OCI-LY7 (cell line): Measurements from ENCODE around the gene FKBP4. TPM values are rescaled to one million over a fixed set of nuclear protein-coding genes. Genes with fewer than 3 reads are reported as not detected.

Experiments
- BruUV-seq: library from RNA; stranded (reverse); fragments of 400-500 nt; replicated peaks from 2 replicates; lab custom pipeline; 2021; lab: Mats Ljungman, UMichigan
- CTCF ChIA-PET: fragments of 300-600 bp; sonication (Branson Sonifier 250); formaldehyde crosslinking; loops from one replicate; lab custom pipeline; 2022; ENCODE audit warnings: antibody characterized with exemption; ENCODE audit not compliant: unreplicated experiment; lab: Charles Lee
- POLR2A ChIA-PET: fragments of 300-600 bp; sonication (Branson Sonifier 250); formaldehyde crosslinking; loops from one replicate; lab custom pipeline; 2022; ENCODE audit warnings: antibody characterized with exemption; lab: Charles Lee
- DNase-seq: peaks from one replicate; pipeline ENCODE4 v3.0.0-alpha.2; 2015; ENCODE audit warnings: low spot score
- H2AFZ ChIP-seq: fragments of 200-600 bp; sonication (generic), shearing (Covaris generic); 2 replicates; pipeline ENCODE4 v1.6.1; 2014; ENCODE audit warnings: mild to moderate bottlenecking, antibody characterized with exemption, low read length, moderate library complexity
- H3K27ac ChIP-seq: fragments of 200-600 bp; sonication (generic); 2 replicates; pipeline ENCODE4 v1.5.1; 2014; ENCODE audit warnings: mixed run types, low read depth, mild to moderate bottlenecking, moderate library complexity, low read length, inconsistent platforms; ENCODE audit not compliant: poor library complexity, severe bottlenecking
- H3K36me3 ChIP-seq: fragments of 200-600 bp; sonication (generic); 2 replicates; pipeline ENCODE4 v1.6.1; 2014; ENCODE audit warnings: mild to moderate bottlenecking, antibody characterized with exemption, low read length, moderate library complexity, mixed read lengths; ENCODE audit not compliant: insufficient read depth
- H3K4me1 ChIP-seq: fragments of 200-600 bp; sonication (generic); 2 replicates; pipeline ENCODE4 v1.5.1; 2014; ENCODE audit warnings: mild to moderate bottlenecking, low read length; ENCODE audit not compliant: insufficient read depth, poor library complexity, severe bottlenecking
- H3K4me2 ChIP-seq: fragments of 200-600 bp; sonication (generic); 2 replicates; pipeline ENCODE4 v1.6.1; 2014; ENCODE audit warnings: mild to moderate bottlenecking, low read length
- H3K4me3 ChIP-seq: fragments of 200-600 bp; sonication (generic); 2 replicates; pipeline ENCODE4 v1.5.1; 2014; ENCODE audit warnings: mild to moderate bottlenecking, low read depth, low read length; ENCODE audit not compliant: poor library complexity, severe bottlenecking
- H3K79me2 ChIP-seq: fragments of 200-600 bp; sonication (generic); 2 replicates; pipeline ENCODE4 v1.6.1; 2016; ENCODE audit warnings: low read depth, mild to moderate bottlenecking, low read length, moderate library complexity, mixed read lengths; ENCODE audit not compliant: insufficient read depth
- H3K9me2 ChIP-seq: fragments of 200-600 bp; sonication (generic); 2 replicates; pipeline ENCODE4 v1.6.1; 2016; ENCODE audit warnings: mild to moderate bottlenecking, low read length, mixed read lengths; ENCODE audit not compliant: insufficient read depth
- H3K9me3 ChIP-seq: fragments of 200-600 bp; sonication (generic); 2 replicates; pipeline ENCODE4 v1.6.1; 2014; ENCODE audit warnings: mild to moderate bottlenecking, mixed run types, low read length, mixed read lengths
- H4K20me1 ChIP-seq: fragments of 200-600 bp; sonication (generic); 2 replicates; pipeline ENCODE4 v1.6.1; 2014; ENCODE audit warnings: mild to moderate bottlenecking, antibody characterized with exemption, low read length, moderate library complexity, mixed read lengths; ENCODE audit not compliant: insufficient read depth
- EZH2phosphoT487 ChIP-seq: fragments of 200-600 bp; sonication (generic); IDR thresholded peaks from 2 replicates; pipeline ENCODE4 v1.6.1; 2018; ENCODE audit warnings: low read depth, borderline replicate concordance, mild to moderate bottlenecking, mixed run types, antibody characterized with exemption, low read length, moderate library complexity, mixed read lengths
- intact Hi-C: fragments of 100-400 bp; cut with micrococcal nuclease; formaldehyde crosslinking; loops from one replicate; pipeline ENCODE4 v1.10.0; 2022; ENCODE audit not compliant: unreplicated experiment
- total RNA-seq, 2 experiments: library from RNA; depleted of rRNA in 1 of 2; stranded (reverse); fragments of >200 nt in 1 of 2; shearing (Covaris generic) in 1 of 2; gene quantifications; 2 replicates each; pipeline ENCODE4 v1.2.3, GENCODE V29; 2014 to 2022
- TF ChIP-seq, protein P1 (sequence below): fragments of 200-600 bp; sonication (generic); conservative IDR thresholded peaks from 2 replicates; pipeline ENCODE4 v1.5.1; 2014; ENCODE audit warnings: mild to moderate bottlenecking, antibody characterized with exemption, low read length, moderate library complexity, mixed read lengths

Gene FKBP4
- total RNA-seq, 2 experiments from 2014 or later, result 86.7 to 131 TPM

- H3K79me2 ChIP-seq, result no peaks in the 10 kb centered on the region
- H2AFZ ChIP-seq, result no peak overlapping the region
- H3K9me3 ChIP-seq, result no peaks in the 10 kb centered on the region
- no peak for DNase-seq
- H3K4me1 ChIP-seq, result peaks cover 8% of the 10 kb centered on the region
- TF ChIP-seq, protein P1, sequence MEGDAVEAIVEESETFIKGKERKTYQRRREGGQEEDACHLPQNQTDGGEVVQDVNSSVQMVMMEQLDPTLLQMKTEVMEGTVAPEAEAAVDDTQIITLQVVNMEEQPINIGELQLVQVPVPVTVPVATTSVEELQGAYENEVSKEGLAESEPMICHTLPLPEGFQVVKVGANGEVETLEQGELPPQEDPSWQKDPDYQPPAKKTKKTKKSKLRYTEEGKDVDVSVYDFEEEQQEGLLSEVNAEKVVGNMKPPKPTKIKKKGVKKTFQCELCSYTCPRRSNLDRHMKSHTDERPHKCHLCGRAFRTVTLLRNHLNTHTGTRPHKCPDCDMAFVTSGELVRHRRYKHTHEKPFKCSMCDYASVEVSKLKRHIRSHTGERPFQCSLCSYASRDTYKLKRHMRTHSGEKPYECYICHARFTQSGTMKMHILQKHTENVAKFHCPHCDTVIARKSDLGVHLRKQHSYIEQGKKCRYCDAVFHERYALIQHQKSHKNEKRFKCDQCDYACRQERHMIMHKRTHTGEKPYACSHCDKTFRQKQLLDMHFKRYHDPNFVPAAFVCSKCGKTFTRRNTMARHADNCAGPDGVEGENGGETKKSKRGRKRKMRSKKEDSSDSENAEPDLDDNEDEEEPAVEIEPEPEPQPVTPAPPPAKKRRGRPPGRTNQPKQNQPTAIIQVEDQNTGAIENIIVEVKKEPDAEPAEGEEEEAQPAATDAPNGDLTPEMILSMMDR, result no peak
- no peak for TF ChIP-seq EZH2phosphoT487
- no peak overlapping the region for H3K4me2 ChIP-seq
- H3K27ac ChIP-seq, result no peak overlapping the region
- no peak overlapping the region for H3K4me3 ChIP-seq
- ChIA-PET CTCF (no interaction called here), POLR2A (no interaction called here)
- no TSS peak for BruUV-seq
- H3K9me2 ChIP-seq, result no peaks in the 10 kb centered on the region
- H3K36me3 ChIP-seq, result peaks cover 37% of the 10 kb centered on the region
- intact Hi-C loops, result no loop called here
- H4K20me1 ChIP-seq, result no peaks in the 10 kb centered on the region
Measured at GRCh38 chr12:2833327-2833726, 38.6 kb downstream of the FKBP4 start.

- Histone ChIP-seq H3K9me2 (no peaks in the 10 kb centered on the region), H3K9me3 (no peaks in the 10 kb centered on the region), H3K4me2 (no peak overlapping the region), H3K4me3 (no peak overlapping the region), H3K79me2 (no peaks in the 10 kb centered on the region), H2AFZ (no peak overlapping the region), H4K20me1 (no peaks in the 10 kb centered on the region), H3K4me1 (peaks cover 8% of the 10 kb centered on the region), H3K27ac (no peak overlapping the region), H3K36me3 (peaks cover 36% of the 10 kb centered on the region)
- ChIA-PET CTCF (no interaction called here), POLR2A (no interaction called here)
- no TSS peak for BruUV-seq
- TF ChIP-seq EZH2phosphoT487, result no peak
- TF ChIP-seq, protein P1, result no peak
- intact Hi-C loops, result no loop called here
- DNase-seq, result no peak
Measured at GRCh38 chr12:2833810-2834209, 39.0 kb downstream of the FKBP4 start.

DNA sequence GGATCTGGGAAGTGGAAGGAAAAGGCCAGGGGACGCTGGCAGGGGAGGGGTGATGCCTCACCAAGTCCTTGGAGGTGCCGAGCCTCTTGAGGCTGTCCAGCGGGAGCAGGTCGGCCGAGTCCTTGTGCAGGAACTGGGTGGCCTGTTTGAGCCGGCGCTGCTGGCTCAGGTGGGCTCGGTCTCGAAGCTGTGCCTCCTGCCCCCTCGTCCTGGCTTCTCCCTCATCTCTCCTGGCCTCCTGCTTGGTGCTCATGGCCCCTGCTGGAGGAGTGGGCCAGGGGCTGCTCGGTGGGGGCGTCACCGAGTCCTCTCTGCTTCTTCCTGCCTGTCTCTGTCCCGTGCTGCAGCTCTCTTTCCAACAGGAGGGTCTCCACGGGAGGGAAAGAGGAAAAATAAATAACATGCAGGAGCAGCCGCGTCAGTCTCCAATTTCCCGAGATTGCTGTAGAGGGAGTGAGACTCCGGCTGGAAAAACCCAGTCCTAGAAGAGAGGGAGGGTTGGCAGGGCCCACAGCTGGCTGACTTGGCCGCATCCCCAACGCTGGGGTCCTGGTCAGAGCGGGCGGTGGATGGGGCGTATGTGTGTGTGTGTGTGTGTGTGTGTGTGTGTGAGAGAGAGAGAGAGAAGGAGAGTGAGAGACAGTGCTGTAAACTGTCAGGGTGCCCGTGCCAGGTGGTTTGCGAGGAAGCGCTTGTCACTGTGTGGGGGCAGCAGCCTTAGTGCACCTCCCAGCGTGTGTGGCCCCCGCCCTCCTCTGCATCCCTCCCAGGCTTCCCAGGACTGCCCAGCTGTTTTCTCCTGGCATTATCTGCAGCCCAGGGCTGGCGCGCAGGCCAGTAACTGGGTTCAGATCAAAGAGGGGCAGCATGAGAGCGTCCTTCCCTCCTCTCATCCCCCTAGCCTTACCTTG is 40.1 kb downstream of the FKBP4 start, which contains the start of gene NRIP2:
Gene NRIP2 (minus strand): TSS at position 455 of the 911 bp plus-strand sequence. CDS start 52 bp downstream, at position 403.
- H3K9me2 ChIP-seq, result no peaks in the 10 kb centered on the region
- POLR2A ChIA-PET, result interaction anchor here (0.5 to 0.6 kb wide), 2 partner anchors 36 to 51 kb away, joined by 3 read pairs; no protein-coding TSS in a partner anchor
- H3K4me1 ChIP-seq, result peaks cover 8% of the 10 kb centered on the region
- H3K27ac ChIP-seq, result no peak within 1 kb of the TSS
- H3K36me3 ChIP-seq, result peaks cover 42% of the 10 kb centered on the region
- H3K4me3 ChIP-seq, result no peak within 1 kb of the TSS
- no peaks in the 10 kb centered on the region for H3K79me2 ChIP-seq
- no peak within 1 kb of the TSS for H3K4me2 ChIP-seq
- intact Hi-C loops, result no loop called here
- no peak for DNase-seq
- no peaks in the 10 kb centered on the region for H4K20me1 ChIP-seq
- CTCF ChIA-PET, result interaction anchor here (0.5 kb wide), 1 partner anchor 36 kb away, joined by 3 read pairs; no protein-coding TSS in a partner anchor
- BruUV-seq, result no TSS peak
- no peaks in the 10 kb centered on the region for H3K9me3 ChIP-seq
- no peak for TF ChIP-seq EZH2phosphoT487
- no peak within 1 kb of the TSS for H2AFZ ChIP-seq
